Stimulated activated CD8-positive, alpha-beta memory T cell treated with anti-CD3 and anti-CD28 coated beads, Interleukin-12 subunit alpha, Interleukin-12 subunit beta, amount 100 ng/mL, for 1 hour (primary cell): ENCODE results near the gene AGO3.
"Not testable (repeated sequence)": the region's sequence is repeated elsewhere in the genome, so short reads cannot be mapped to it uniquely, and the experiment has no call there.

Experiments
- DNase-seq: peaks from one replicate; pipeline ENCODE4 v3.0.0-alpha.2; 2020; ENCODE audit warnings: low read depth

AGO3 gene

DNA sequence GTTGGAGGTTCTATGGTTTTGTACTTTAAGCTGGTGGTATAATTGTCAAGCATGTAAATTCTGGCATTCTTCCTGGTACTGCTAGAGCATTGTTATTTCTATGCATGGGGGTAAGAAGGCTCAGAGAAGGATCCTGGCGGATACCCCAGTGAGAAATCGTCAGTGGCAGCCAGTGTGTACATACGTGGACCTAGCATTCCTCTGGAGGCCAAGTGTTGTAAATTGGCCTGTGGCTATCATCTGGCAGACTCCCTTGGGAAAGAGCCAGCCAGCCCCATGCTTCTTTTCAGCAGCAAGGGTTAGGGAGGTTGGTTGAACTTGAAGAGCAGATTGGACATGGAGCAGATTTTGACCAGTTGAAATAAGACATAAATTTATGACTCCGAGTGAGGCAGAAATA, 5.2 kb upstream of the AGO3 start:
- DNase-seq = no peak

DNA sequence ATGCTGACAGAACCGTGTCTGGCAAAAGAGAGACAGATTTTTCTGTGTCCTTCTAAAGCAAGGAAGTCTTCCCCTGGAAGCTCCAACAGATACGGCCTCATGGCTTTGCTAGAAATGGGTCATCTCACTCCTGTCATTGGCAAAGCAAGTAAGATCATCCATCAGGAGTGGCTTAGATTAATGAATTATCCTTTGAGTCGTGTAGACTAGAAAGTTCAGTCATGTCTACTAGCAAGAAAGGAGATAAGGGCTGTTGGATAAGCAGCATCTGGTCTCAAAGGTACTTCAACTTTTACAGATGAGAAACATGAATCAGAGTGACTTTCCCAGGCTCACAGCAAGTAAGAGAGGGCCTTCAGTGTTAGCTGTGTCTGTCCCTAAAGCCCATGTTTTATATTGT, 3.4 kb upstream of the AGO3 start:
- no peak for DNase-seq

GRCh38 chr1:35929730-35930592, 944 bp upstream of the AGO3 start:
- DNase-seq = peak; percentile 8

DNA sequence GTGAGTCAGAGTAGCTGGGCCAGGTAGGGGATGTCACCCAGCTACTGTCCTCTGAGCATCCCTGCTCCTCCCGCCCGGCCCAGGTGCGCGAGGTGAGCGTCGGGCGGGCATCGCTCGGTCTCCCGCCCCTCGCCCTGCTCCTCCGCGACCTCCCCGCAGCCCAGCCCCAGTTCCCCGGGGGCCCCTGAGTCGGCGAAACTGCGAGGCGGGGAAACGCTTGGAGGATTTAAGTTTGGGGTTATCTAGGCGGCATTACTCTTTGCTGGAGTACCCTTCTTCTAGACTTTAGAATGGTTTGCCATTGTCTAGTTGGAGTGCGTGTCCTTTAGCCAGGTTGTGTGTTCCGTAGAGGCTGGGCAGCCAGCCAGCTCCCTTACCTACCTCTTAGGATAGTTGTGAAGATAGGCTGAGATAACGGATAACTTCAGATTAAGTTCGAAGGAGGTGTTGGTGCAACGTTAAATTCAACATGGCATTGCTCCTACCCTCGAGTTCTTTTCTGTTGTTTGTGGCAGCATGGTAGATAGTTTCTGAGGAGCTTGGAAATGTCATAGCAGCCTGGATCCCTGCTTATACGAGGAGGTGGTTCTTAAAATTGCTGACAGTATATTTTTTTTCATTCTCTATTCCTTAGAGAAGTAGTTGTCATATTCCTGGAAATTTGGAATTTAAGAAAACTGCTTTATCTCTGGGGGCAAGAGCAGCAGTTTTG, 697 bp downstream of the AGO3 start:
- DNase-seq = no peak

GRCh38 chr1:35932158-35932636, 1.3 kb downstream of the AGO3 start:
- no peak for DNase-seq

- no peak for DNase-seq
Measured at GRCh38 chr1:35932941-35933340, 2.0 kb downstream of the AGO3 start.

- DNase-seq = no peak
Measured at GRCh38 chr1:35935442-35936388, 4.8 kb downstream of the AGO3 start.

DNA sequence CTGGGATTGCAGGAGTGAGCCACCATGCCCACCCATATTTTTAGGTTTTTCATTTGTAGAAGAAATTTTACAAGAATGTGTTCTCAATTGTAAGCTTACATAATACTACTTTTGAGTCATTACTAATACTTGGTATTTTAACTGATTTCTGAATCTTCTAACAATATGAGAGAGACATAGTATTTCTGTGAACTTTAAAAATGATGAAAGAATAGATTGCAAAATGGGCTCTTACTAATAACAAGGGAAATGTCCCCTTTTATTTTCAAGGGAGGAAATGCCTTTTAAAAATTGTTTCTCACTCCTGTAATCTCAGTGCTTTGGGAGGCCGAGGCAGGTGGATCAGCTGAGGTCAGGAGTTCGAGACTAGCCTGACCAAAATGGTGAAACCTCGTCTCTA, 5.9 kb downstream of the AGO3 start:
- DNase-seq = no peak

- DNase-seq = no peak
Measured at GRCh38 chr1:35939484-35939883, 8.6 kb downstream of the AGO3 start.

- no peak for DNase-seq
Measured at GRCh38 chr1:35945327-35945726, 14.4 kb downstream of the AGO3 start.

DNA sequence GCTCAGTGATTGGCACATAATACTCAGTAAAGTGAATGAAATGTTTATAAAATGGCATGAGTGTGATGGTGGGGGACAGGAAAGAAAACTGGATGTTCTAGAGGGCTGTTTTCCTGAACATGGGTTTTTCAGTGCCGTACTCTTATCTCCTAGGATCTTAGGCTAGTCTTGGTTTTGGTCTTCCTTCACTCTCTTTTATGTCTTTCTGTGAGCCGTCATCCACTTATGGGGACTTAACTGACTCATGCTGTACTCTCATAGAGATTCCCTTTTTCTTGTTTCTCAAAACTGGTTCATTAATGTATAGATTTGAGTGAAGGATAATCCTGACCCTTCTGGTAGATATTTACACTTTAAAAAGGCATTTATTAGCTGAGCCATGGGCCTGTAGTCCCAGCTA, 16.6 kb downstream of the AGO3 start:
- no peak for DNase-seq

- no peak for DNase-seq
Measured at GRCh38 chr1:35958558-35958957, 27.7 kb downstream of the AGO3 start.

GRCh38 chr1:35959304-35959703, 28.4 kb downstream of the AGO3 start:
- no peak for DNase-seq

- no peak for DNase-seq
Measured at GRCh38 chr1:35962952-35963351, 32.0 kb downstream of the AGO3 start.

DNA sequence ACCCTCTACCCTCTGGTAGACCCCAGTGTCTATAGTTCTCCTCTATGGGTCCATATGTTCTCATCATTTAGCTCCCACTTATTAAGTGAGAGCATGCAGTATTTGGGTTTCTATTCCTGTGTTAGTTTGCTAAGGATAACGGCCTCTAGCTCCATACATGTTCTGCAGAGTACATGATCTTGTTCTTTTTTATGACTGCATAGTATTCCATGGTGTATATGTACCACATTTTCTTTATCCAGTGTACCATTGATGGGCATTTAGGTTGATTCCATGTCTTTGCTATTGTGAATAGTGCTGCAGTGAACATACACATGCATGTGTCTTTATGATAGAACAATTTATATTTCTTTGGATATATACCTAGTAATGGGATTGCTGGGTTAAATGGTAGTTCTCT, 33.4 kb downstream of the AGO3 start:
- not testable (repeated sequence) for DNase-seq

DNA sequence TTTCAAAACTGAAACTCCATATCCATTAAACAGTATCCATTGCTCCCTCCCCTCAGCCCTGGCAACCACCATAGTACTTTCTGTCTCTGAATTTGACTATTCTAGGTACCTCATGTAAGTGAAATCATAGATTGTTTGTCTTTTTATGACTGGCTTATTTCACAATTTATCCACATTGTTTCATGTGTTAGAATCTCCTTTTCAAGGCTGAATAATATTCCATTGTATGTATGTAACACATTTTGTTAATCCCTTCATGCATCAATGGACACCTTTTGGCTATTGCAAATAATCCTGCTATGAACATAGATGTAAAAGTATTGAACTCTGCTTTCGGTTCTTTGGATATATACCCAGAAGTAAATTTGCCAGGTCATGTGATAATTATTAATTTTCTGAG, 37.5 kb downstream of the AGO3 start:
- DNase-seq = no peak

GRCh38 chr1:35971601-35972000, 40.7 kb downstream of the AGO3 start:
- no peak for DNase-seq

DNA sequence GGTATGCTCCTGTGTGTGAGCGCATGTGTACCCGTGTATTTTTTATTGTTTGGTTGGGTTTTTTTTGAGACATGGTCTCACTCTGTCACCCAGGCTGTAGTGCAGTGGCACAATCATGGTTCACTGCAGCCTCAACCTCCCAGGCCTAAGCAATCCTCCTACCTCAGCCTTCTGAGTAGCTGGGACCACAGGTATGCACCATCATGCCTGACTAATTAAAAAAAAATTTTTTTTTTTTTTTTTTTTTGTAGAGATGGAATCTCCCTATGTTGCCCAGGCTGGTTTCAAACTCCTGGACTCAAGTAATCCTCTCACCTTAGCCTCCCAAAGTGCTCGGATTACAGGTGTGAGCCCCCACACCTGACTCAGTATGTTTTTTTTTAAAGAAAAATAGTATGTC, 41.7 kb downstream of the AGO3 start:
- DNase-seq = not testable (repeated sequence)

- no peak for DNase-seq
Measured at GRCh38 chr1:35980090-35980489, 49.2 kb downstream of the AGO3 start.

- no peak for DNase-seq
Measured at GRCh38 chr1:35988237-35988636, 57.3 kb downstream of the AGO3 start.

DNA sequence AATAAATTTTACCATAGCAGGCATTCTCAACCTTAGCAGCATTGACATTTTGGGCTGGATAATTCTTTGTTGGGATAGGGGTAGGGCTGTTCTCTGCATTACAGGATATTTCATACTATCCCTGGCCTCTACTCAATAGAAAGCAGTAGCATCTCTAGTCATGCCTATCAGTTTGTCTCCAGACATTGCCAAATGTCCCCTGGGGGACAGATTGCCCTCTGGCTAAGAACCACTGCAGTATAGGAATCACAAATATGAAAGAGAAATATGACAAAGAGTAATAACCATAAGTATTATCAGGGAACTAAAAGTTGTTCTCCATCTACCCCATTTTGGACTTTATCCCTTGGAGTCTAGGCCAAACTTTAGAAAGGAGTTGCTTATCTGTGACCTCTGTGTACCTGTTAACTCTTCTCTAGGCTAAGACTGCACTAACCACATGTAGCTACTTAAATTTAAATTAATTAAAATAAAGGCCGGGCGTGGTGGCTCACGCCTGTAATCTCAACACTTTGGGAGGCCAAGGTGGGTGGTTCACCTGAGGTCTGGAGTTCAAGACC, 76.1 kb downstream of the AGO3 start:
- no peak for DNase-seq

DNA sequence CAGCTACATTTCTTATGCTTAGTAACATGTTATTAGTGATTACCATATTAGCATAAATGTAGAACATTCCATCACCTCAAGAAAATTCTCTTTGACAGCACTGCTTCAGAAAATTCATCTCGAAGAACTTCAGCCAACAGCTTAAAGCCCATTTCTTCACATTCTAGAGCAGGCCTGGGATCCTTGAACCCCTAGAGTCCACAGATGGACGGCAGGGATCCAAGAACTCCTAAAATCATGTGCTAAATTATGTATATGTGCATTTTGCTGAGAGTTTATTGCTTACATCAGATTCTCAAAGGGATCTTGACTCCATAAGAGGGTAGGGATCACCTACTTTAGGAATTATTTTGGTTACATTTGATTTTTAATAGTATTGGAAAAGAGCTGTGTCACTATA, 76.8 kb downstream of the AGO3 start:
- DNase-seq = no peak
